ENCODE measurements around the gene APOA1. TPM values are rescaled to one million over a fixed set of nuclear protein-coding genes. Genes with fewer than 3 reads are reported as not detected.

Gene APOA1
- total RNA-seq, 4 donors from 2014 or later = 1.2 to 11.6 (median 2.9) TPM; not detected in 1

GRCh38 chr11:116856423-116856822, 19.0 kb upstream of the APOA1 start:
- no peak for TF ChIP-seq POLR2AphosphoS5 (IDR thresholded peaks at IDR 0.05)
- no peak for TF ChIP-seq POLR2A (IDR thresholded peaks at IDR 0.05)
- TF ChIP-seq CTCF (IDR thresholded peaks at IDR 0.05) = no peak
- TF ChIP-seq EP300 (IDR thresholded peaks at IDR 0.05) = no peak
- no peaks in the 10 kb centered on the region for H3K9me3 ChIP-seq
- peaks cover 46% of the 10 kb centered on the region for H3K36me3 ChIP-seq
- 99% methylated on average over 5 of the region's 5 CpGs for WGBS
- no peaks in the 10 kb centered on the region for H3K27me3 ChIP-seq
- no peak overlapping the region for H3K4me3 ChIP-seq
- no peak overlapping the region for H3K27ac ChIP-seq
- no peak for DNase-seq (ENCODE audit: low spot score in 2 of 2)
- H3K4me1 ChIP-seq = peaks cover 24% of the 10 kb centered on the region

- Histone ChIP-seq H3K4me3 (no peak overlapping the region), H3K9me3 (no peaks in the 10 kb centered on the region), H3K36me3 (peaks cover 36% of the 10 kb centered on the region), H3K27me3 (no peaks in the 10 kb centered on the region), H3K4me1 (peaks cover 24% of the 10 kb centered on the region), H3K27ac (no peak overlapping the region)
- DNase-seq (ENCODE audit: low spot score in 2 of 2) = no peak
- TF ChIP-seq EP300 (IDR thresholded peaks at IDR 0.05) = no peak
- TF ChIP-seq CTCF (IDR thresholded peaks at IDR 0.05) = no peak
- no peak for TF ChIP-seq POLR2AphosphoS5 (IDR thresholded peaks at IDR 0.05)
- no peak for TF ChIP-seq POLR2A (IDR thresholded peaks at IDR 0.05)
- WGBS = 68% methylated on average over 7 of the region's 7 CpGs
Measured at GRCh38 chr11:116855413-116855812, 18.0 kb upstream of the APOA1 start.

- Histone ChIP-seq H3K27me3 (no peaks in the 10 kb centered on the region), H3K4me1 (peaks cover 24% of the 10 kb centered on the region), H3K36me3 (peaks cover 30% of the 10 kb centered on the region), H3K9me3 (no peaks in the 10 kb centered on the region), H3K4me3 (no peak overlapping the region), H3K27ac (peak overlapping the region; percentile 12)
- no peak for TF ChIP-seq POLR2AphosphoS5 (IDR thresholded peaks at IDR 0.05)
- TF ChIP-seq CTCF (IDR thresholded peaks at IDR 0.05) = no peak
- TF ChIP-seq POLR2A (IDR thresholded peaks at IDR 0.05) = no peak
- no peak for TF ChIP-seq EP300 (IDR thresholded peaks at IDR 0.05)
- WGBS = 74% methylated on average over 6 of the region's 6 CpGs
- DNase-seq (ENCODE audit: low spot score in 2 of 2) = no peak
Measured at GRCh38 chr11:116853461-116854073, 16.1 kb upstream of the APOA1 start.

DNA sequence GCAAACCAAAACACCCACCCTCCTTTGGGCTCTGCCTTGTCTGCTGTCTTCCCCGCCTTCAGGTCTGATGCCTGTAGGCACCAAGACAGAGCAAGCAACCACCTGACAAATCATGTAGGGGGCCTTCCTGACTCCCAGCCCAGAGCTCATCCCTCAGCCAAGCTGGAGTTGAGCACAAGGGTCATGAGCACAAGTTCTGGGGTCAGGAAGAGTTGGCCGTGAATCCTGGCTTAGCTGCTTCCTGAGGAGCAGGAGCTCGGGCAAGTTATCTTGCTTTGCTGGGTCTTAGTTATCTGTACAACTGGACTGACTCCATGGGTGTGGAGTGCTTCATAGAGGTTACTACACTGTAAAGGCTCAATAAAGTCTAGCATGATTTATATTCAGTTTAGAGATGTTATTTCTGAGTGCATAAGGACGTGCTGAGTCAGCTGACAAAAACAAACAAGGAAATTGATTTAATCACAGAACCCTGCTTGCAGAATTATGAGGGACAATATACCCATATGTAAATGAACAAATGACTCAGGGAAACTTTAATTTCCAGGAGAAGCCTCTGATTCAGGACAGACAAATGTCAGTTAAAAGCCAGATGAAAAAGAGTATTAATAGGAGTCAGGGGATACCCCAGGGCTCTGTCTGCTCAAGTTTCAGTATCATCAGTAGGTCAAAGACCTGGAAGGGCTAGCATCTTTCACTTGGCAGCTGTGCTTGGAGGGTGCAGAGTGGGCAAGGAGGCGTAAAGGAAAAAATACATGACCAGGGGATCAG, 15.0 kb upstream of the APOA1 start:
- 52% methylated on average over 5 of the region's 5 CpGs for WGBS
- Histone ChIP-seq H3K4me1 (peaks cover 24% of the 10 kb centered on the region), H3K36me3 (peaks cover 28% of the 10 kb centered on the region), H3K27ac (peak overlapping the region; percentile 36), H3K4me3 (no peak overlapping the region), H3K9me3 (no peaks in the 10 kb centered on the region), H3K27me3 (no peaks in the 10 kb centered on the region)
- TF ChIP-seq POLR2A (IDR thresholded peaks at IDR 0.05) = no peak
- no peak for TF ChIP-seq CTCF (IDR thresholded peaks at IDR 0.05)
- DNase-seq (ENCODE audit: low spot score in 2 of 2) = no peak

- Histone ChIP-seq H3K27me3 (no peaks in the 10 kb centered on the region), H3K9me3 (no peaks in the 10 kb centered on the region), H3K36me3 (peaks cover 29% of the 10 kb centered on the region), H3K4me1 (peaks cover 24% of the 10 kb centered on the region), H3K4me3 (no peak overlapping the region), H3K27ac (peak overlapping the region; percentile 36)
- WGBS = 80% methylated on average over 7 of the region's 7 CpGs
- TF ChIP-seq CTCF (IDR thresholded peaks at IDR 0.05) = no peak
- no peak for TF ChIP-seq EP300 (IDR thresholded peaks at IDR 0.05)
- no peak for TF ChIP-seq POLR2A (IDR thresholded peaks at IDR 0.05)
- no peak for TF ChIP-seq POLR2AphosphoS5 (IDR thresholded peaks at IDR 0.05)
- DNase-seq (ENCODE audit: low spot score in 2 of 2) = no peak
Measured at GRCh38 chr11:116851626-116852025, 14.2 kb upstream of the APOA1 start.
